HCT116 (cell line): ENCODE results near the gene CLASP1. TPM values are rescaled to one million over a fixed set of nuclear protein-coding genes. Genes with fewer than 3 reads are reported as not detected.

Source experiments
- ATAC-seq: fragments of 200-7000 bp; cut with Tn5 transposase; 2 replicates; pipeline ENCODE4 v1.9.1; 2020; ENCODE audit warnings: mild to moderate bottlenecking, moderate library complexity
- BruUV-seq: library from RNA; stranded (reverse); fragments of 400-500 nt; replicated peaks from 2 replicates; lab custom pipeline; 2021; lab: Mats Ljungman, UMichigan
- CTCF ChIA-PET: fragments of 300-600 bp; sonication (Branson Sonifier 250); formaldehyde crosslinking; loops from one replicate; lab custom pipeline; 2021; ENCODE audit warnings: antibody characterized with exemption; lab: Charles Lee
- POLR2A ChIA-PET: fragments of 300-600, 350-600 bp; sonication (Branson Sonifier 250); formaldehyde crosslinking; loops from one replicate; lab custom pipeline; 2021; ENCODE audit warnings: antibody characterized with exemption; lab: Charles Lee
- RAD21 ChIA-PET, 2 experiments: fragments of 300-600 bp; sonication (Branson Sonifier 250); formaldehyde crosslinking; loops; one replicate each; lab custom pipeline; 2023; ENCODE audit warnings: low total read pairs in 2 of 2; ENCODE audit not compliant: uncharacterized antibody in 2 of 2, unreplicated experiment in 2 of 2, low non-redundant PET in 1 of 2; lab: Charles Lee
- DNase-seq: peaks from one replicate; pipeline ENCODE4 v3.0.0-alpha.2; 2010; ENCODE audit warnings: low read depth, low spot score
- H2AFZ ChIP-seq: fragments of 200-600 bp; shearing (Covaris generic), sonication (generic); 2 replicates; pipeline ENCODE4 v1.6.1; 2017; ENCODE audit warnings: low read depth, mixed run types, mixed read lengths, antibody characterized with exemption, low read length; ENCODE audit not compliant: poor library complexity, severe bottlenecking
- H3K27ac ChIP-seq: 2 replicates; pipeline ENCODE4 v1.5.1; 2012; ENCODE audit warnings: low read depth, low read length
- H3K27me3 ChIP-seq: fragments of 200-600 bp; sonication (generic); 2 replicates; pipeline ENCODE4 v1.6.1; 2016; ENCODE audit warnings: mixed run types, low read length, mixed read lengths; ENCODE audit not compliant: insufficient read depth
- H3K36me3 ChIP-seq, 2 experiments: fragments of 200-500 bp in 1 of 2; fragments of 200-600 bp in 1 of 2; sonication (Bioruptor generic) in 1 of 2; sonication (generic) in 1 of 2; 2 replicates each; pipeline versions ENCODE4 v1.5.1 to v1.6.1; 2014 to 2016; ENCODE audit warnings: low read length in 2 of 2, inconsistent platforms in 1 of 2, mixed read lengths in 1 of 2, mixed run types in 1 of 2; ENCODE audit not compliant: insufficient read depth in 2 of 2, control insufficient read depth in 1 of 2
- H3K4me1 ChIP-seq, 2 experiments: fragments of 200-600 bp in 1 of 2; sonication (generic) in 1 of 2; 2 replicates each; pipeline versions ENCODE4 v1.5.1 to v1.6.1; 2012 to 2017; ENCODE audit warnings: low read length in 2 of 2, inconsistent platforms in 1 of 2, mild to moderate bottlenecking in 1 of 2, mixed read lengths in 1 of 2, mixed run types in 1 of 2, moderate library complexity in 1 of 2; ENCODE audit not compliant: insufficient read depth in 2 of 2, control insufficient read depth in 1 of 2
- H3K4me2 ChIP-seq: fragments of 200-600 bp; sonication (generic); 2 replicates; pipeline ENCODE4 v1.6.1; 2017; ENCODE audit warnings: mixed run types, low read length, mixed read lengths
- H3K4me3 ChIP-seq, 2 experiments: fragments of 200-600 bp in 1 of 2; sonication (generic) in 1 of 2; replicated peaks in 1 of 2; 2 replicates each; pipeline ENCODE4 v1.5.1; 2011 to 2016; ENCODE audit warnings: low read length in 2 of 2, control low read depth in 1 of 2, low read depth in 1 of 2, mild to moderate bottlenecking in 1 of 2, mixed read lengths in 1 of 2, mixed run types in 1 of 2
- H3K79me2 ChIP-seq: fragments of 200-600 bp; sonication (generic); 2 replicates; pipeline ENCODE4 v1.6.1; 2017; ENCODE audit warnings: mild to moderate bottlenecking, mixed run types, low read length, moderate library complexity, mixed read lengths; ENCODE audit not compliant: insufficient read depth
- H3K9ac ChIP-seq: fragments of 200-600 bp; sonication (generic); 2 replicates; pipeline ENCODE4 v1.6.1; 2016; ENCODE audit warnings: low read length, mixed read lengths
- H3K9me2 ChIP-seq: fragments of 200-600 bp; sonication (generic), shearing (Covaris generic); 2 replicates; pipeline ENCODE4 v1.6.1; 2017; ENCODE audit warnings: mixed run types, mild to moderate bottlenecking, moderate library complexity; ENCODE audit not compliant: insufficient read depth
- H3K9me3 ChIP-seq, 2 experiments: fragments of 200-500 bp in 1 of 2; fragments of 200-600 bp in 1 of 2; sonication (Bioruptor generic) in 1 of 2; sonication (generic) in 1 of 2; 2 replicates each; pipeline ENCODE4 v1.6.1; 2014 to 2017; ENCODE audit warnings: low read length in 2 of 2, mixed read lengths in 2 of 2, inconsistent platforms in 1 of 2, low read depth in 1 of 2, mild to moderate bottlenecking in 1 of 2, mixed run types in 1 of 2, moderate library complexity in 1 of 2; ENCODE audit not compliant: control insufficient read depth in 1 of 2, insufficient read depth in 1 of 2
- H4K20me1 ChIP-seq: fragments of 200-600 bp; sonication (generic), shearing (Covaris generic); 2 replicates; pipeline ENCODE4 v1.6.1; 2017; ENCODE audit warnings: mixed run types, mild to moderate bottlenecking, moderate library complexity; ENCODE audit not compliant: insufficient read depth
- ELF1 ChIP-seq: IDR thresholded peaks from 2 replicates; pipeline ENCODE4 v1.6.1; 2012; ENCODE audit warnings: low read depth, borderline replicate concordance
- EZH2 ChIP-seq: fragments of 200-600 bp; sonication (generic); IDR thresholded peaks from 2 replicates; pipeline ENCODE4 v1.6.1; 2017; ENCODE audit warnings: antibody characterized with exemption, mixed run types
- YY1 ChIP-seq: IDR thresholded peaks from 2 replicates; pipeline ENCODE4 v1.6.1; 2011; ENCODE audit warnings: low read length, low read depth, moderate library complexity, mild to moderate bottlenecking; ENCODE audit not compliant: insufficient replicate concordance; ENCODE audit errors: extremely low read depth
- ZBTB33 ChIP-seq: IDR thresholded peaks from 2 replicates; pipeline ENCODE4 v1.6.1; 2011; ENCODE audit warnings: mild to moderate bottlenecking, low read length, moderate library complexity; ENCODE audit not compliant: insufficient replicate concordance; ENCODE audit errors: extremely low read depth
- ZFX ChIP-seq: fragments of 450-650 bp; IDR thresholded peaks from 2 replicates; pipeline ENCODE4 v1.6.1; 2017
- intact Hi-C: fragments of 100-400 bp; cut with micrococcal nuclease; formaldehyde crosslinking; loops from 2 replicates; pipeline ENCODE4 v1.10.0; 2022
- total RNA-seq: library from RNA; stranded (reverse); gene quantifications from one replicate; pipeline ENCODE4 v1.2.1, GENCODE V29; 2021; ENCODE audit not compliant: unreplicated experiment
- TF ChIP-seq, protein P1 (sequence below), 3 experiments: fragments of 200-600 bp in 1 of 3; sonication (generic) in 1 of 3; IDR thresholded peaks in 2 of 3; conservative IDR thresholded peaks in 1 of 3; 2 replicates each; pipeline ENCODE4 v1.5.1; 2012 to 2017; ENCODE audit warnings: low read depth in 2 of 3, low read length in 2 of 3, antibody characterized with exemption in 1 of 3, borderline replicate concordance in 1 of 3, control low read depth in 1 of 3, mild to moderate bottlenecking in 1 of 3, mixed read lengths in 1 of 3, mixed run types in 1 of 3, moderate library complexity in 1 of 3; ENCODE audit not compliant: insufficient read depth in 1 of 3

Gene CLASP1
- total RNA-seq, 1 experiment from 2014 or later, result 41.9 TPM

DNA sequence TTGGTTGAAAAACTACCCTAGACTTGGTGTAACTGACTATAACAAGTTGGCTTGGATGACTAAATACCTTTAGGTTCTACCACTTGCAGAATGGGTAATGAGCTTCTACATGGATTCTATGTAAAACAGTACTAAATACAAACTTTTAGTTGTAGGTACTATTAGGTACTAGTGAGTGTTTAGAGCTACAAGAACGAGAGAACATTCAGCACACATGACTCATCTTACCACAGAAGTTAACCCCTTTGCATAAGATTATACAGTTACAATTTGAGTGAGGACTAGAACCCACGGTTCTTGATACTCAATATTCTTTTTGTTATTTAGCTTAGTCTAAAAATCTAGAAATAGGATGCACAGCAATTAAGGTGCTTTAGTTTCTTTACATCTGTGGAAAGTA is 262.6 kb downstream of the CLASP1 start:
- Histone ChIP-seq H3K79me2 (no peaks in the 10 kb centered on the region), H3K27me3 (no peaks in the 10 kb centered on the region), H4K20me1 (no peaks in the 10 kb centered on the region), H3K27ac (no peak overlapping the region), H3K36me3 (peaks cover 0 to 4% of the 10 kb centered on the region in 2 experiments; a peak in 1 of 4 replicates), H3K4me1 (no peaks in the 10 kb centered on the region), H3K9ac (no peak overlapping the region), H3K4me2 (no peak overlapping the region), H2AFZ (no peak overlapping the region), H3K9me2 (no peaks in the 10 kb centered on the region), H3K9me3 (no peaks in the 10 kb centered on the region), H3K4me3 (no peak overlapping the region)
- ChIA-PET CTCF (no interaction called here), RAD21 (no interaction called here), POLR2A (no interaction called here)
- TF ChIP-seq ZBTB33 (no peak), ELF1 (no peak), YY1 (no peak), EZH2 (no peak), ZFX (no peak)
- TF ChIP-seq, protein P1, sequence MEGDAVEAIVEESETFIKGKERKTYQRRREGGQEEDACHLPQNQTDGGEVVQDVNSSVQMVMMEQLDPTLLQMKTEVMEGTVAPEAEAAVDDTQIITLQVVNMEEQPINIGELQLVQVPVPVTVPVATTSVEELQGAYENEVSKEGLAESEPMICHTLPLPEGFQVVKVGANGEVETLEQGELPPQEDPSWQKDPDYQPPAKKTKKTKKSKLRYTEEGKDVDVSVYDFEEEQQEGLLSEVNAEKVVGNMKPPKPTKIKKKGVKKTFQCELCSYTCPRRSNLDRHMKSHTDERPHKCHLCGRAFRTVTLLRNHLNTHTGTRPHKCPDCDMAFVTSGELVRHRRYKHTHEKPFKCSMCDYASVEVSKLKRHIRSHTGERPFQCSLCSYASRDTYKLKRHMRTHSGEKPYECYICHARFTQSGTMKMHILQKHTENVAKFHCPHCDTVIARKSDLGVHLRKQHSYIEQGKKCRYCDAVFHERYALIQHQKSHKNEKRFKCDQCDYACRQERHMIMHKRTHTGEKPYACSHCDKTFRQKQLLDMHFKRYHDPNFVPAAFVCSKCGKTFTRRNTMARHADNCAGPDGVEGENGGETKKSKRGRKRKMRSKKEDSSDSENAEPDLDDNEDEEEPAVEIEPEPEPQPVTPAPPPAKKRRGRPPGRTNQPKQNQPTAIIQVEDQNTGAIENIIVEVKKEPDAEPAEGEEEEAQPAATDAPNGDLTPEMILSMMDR (IDR thresholded peaks at IDR 0.05 in 2 of 3, conservative IDR thresholded peaks at IDR 0.05 in 1 of 3; ENCODE audit: borderline replicate concordance in 1 of 3, insufficient read depth in 1 of 3, low read depth in 2 of 3, low read length in 2 of 3), result no peak
- no TSS peak for BruUV-seq
- no peak for DNase-seq
- ATAC-seq, result no peak
- intact Hi-C loops, result no loop called here
